ENCODE measurements around the gene EPHA3.

GRCh38 chr3:89297199-89297598 lies 189.8 kb downstream of the EPHA3 start:
- no peak for TF ChIP-seq CTCF (conservative IDR thresholded peaks at IDR 0.05; ENCODE audit: low read length)
- no peak for TF ChIP-seq EZH2phosphoT487 (IDR thresholded peaks at IDR 0.05; ENCODE audit: borderline replicate concordance)
